ENCODE results near the gene ZNF750.
"Not testable (repeated sequence)": the region's sequence is repeated elsewhere in the genome, so short reads cannot be mapped to it uniquely, and the experiment has no call there.

Gene ZNF750

GRCh38 chr17:82797061-82797460 is 42.8 kb downstream of the ZNF750 start:
- no peak for DNase-seq (ENCODE audit: low read depth in 1 of 2, low spot score in 1 of 2)

- DNase-seq (ENCODE audit: low read depth in 1 of 2, low spot score in 1 of 2), result no peak
Measured at GRCh38 chr17:82795615-82796014, 44.2 kb downstream of the ZNF750 start.

GRCh38 chr17:82794781-82795482 is 44.9 kb downstream of the ZNF750 start:
- DNase-seq (ENCODE audit: low read depth in 1 of 2, low spot score in 1 of 2), result no peak

GRCh38 chr17:82793974-82794630 is 45.7 kb downstream of the ZNF750 start:
- DNase-seq (ENCODE audit: low read depth in 1 of 2, low spot score in 1 of 2), result no peak

GRCh38 chr17:82791532-82791931 is 48.3 kb downstream of the ZNF750 start:
- no peak for DNase-seq (ENCODE audit: low read depth in 1 of 2, low spot score in 1 of 2)

GRCh38 chr17:82790391-82790790 is 49.4 kb downstream of the ZNF750 start:
- DNase-seq (ENCODE audit: low read depth in 1 of 2, low spot score in 1 of 2), result no peak

GRCh38 chr17:82789806-82790205 is 50.0 kb downstream of the ZNF750 start:
- no peak for DNase-seq (ENCODE audit: low read depth in 1 of 2, low spot score in 1 of 2)

GRCh38 chr17:82789051-82789592 is 50.7 kb downstream of the ZNF750 start:
- DNase-seq (ENCODE audit: low read depth in 1 of 2, low spot score in 1 of 2), result no peak

GRCh38 chr17:82788206-82789001 is 51.4 kb downstream of the ZNF750 start:
- DNase-seq (ENCODE audit: low read depth in 1 of 2, low spot score in 1 of 2), result no peak

- DNase-seq (ENCODE audit: low read depth in 1 of 2, low spot score in 1 of 2), result no peak
Measured at GRCh38 chr17:82787081-82787848, 52.6 kb downstream of the ZNF750 start.

- DNase-seq (ENCODE audit: low read depth in 1 of 2, low spot score in 1 of 2), result no peak
Measured at GRCh38 chr17:82786427-82786826, 53.4 kb downstream of the ZNF750 start.

- DNase-seq (ENCODE audit: low read depth in 1 of 2, low spot score in 1 of 2), result not testable (repeated sequence)
Measured at GRCh38 chr17:82785581-82785980, 54.2 kb downstream of the ZNF750 start.

- no peak for DNase-seq (ENCODE audit: low read depth in 1 of 2, low spot score in 1 of 2)
Measured at GRCh38 chr17:82783498-82783897, 56.3 kb downstream of the ZNF750 start.

- no peak for DNase-seq (ENCODE audit: low read depth in 1 of 2, low spot score in 1 of 2)
Measured at GRCh38 chr17:82782657-82783207, 57.1 kb downstream of the ZNF750 start.

GRCh38 chr17:82781894-82782274 is 57.9 kb downstream of the ZNF750 start:
- peak; percentile 73 to 77 for DNase-seq (ENCODE audit: low read depth in 1 of 2, low spot score in 1 of 2)

GRCh38 chr17:82780971-82781893 is 58.6 kb downstream of the ZNF750 start:
- DNase-seq (ENCODE audit: low read depth in 1 of 2, low spot score in 1 of 2), result no peak

- DNase-seq (ENCODE audit: low read depth in 1 of 2, low spot score in 1 of 2), result no peak
Measured at GRCh38 chr17:82780195-82780594, 59.6 kb downstream of the ZNF750 start.

GRCh38 chr17:82779541-82779940 is 60.3 kb downstream of the ZNF750 start:
- no peak for DNase-seq (ENCODE audit: low read depth in 1 of 2, low spot score in 1 of 2)
